HepG2 (cell line): ENCODE measurements around the gene MBD3L5.

ENCODE experiments used
- HNRNPH1 ChIP-seq: fragments of 200-400 bp; formaldehyde crosslinking; optimal IDR thresholded peaks from 2 replicates; pipeline ENCODE3; 2017; ENCODE audit warnings: mild to moderate bottlenecking, low read depth, low read length
- HOMEZ ChIP-seq: IDR thresholded peaks from 2 replicates; pipeline ENCODE4 v1.6.1; 2016; ENCODE audit warnings: low read depth
- NRL ChIP-seq: sonication (generic); formaldehyde crosslinking; IDR thresholded peaks from 2 replicates; pipeline ENCODE4 v1.5.0; 2020; ENCODE audit warnings: missing genetic modification reagents, mild to moderate bottlenecking, moderate library complexity, borderline replicate concordance
- SMC3 ChIP-seq: IDR thresholded peaks from 2 replicates; pipeline ENCODE4 v1.6.1; 2011; ENCODE audit warnings: low read length, improper control_type of control experiment
- SUZ12 ChIP-seq: fragments of 150-350 bp; IDR thresholded peaks from 2 replicates; pipeline ENCODE4 v1.6.1; 2014; ENCODE audit warnings: low read depth, low read length
- ZBTB37 ChIP-seq: sonication (generic); formaldehyde crosslinking; IDR thresholded peaks from 2 replicates; pipeline ENCODE4 v1.4.0; 2020; ENCODE audit warnings: mild to moderate bottlenecking, missing genetic modification reagents
- ZNF737 ChIP-seq: sonication (generic); formaldehyde crosslinking; IDR thresholded peaks from 2 replicates; pipeline ENCODE4 v1.5.0; 2020; ENCODE audit warnings: missing genetic modification reagents, mild to moderate bottlenecking, borderline replicate concordance

- TF ChIP-seq SMC3 = no peak
- TF ChIP-seq SUZ12 = no peak
- no peak for TF ChIP-seq NRL (CRISPR knock-in tag)
- no peak for TF ChIP-seq ZBTB37 (CRISPR knock-in tag)
- no peak for TF ChIP-seq ZNF737 (CRISPR knock-in tag)
- TF ChIP-seq HNRNPH1 = no peak
- TF ChIP-seq HOMEZ (CRISPR knock-in tag) = no peak
Measured at GRCh38 chr19:7076151-7076550, 45.8 kb downstream of the MBD3L5 start.
